Fibroblast of the aortic adventitia (primary cell): ENCODE measurements around the gene PITRM1. TPM values are rescaled to one million over a fixed set of nuclear protein-coding genes. Genes with fewer than 3 reads are reported as not detected.

Experiments used
- DNase-seq: peaks from one replicate; pipeline ENCODE4 v3.0.0-alpha.2; 2010; ENCODE audit warnings: low read depth
- H3K4me3 ChIP-seq: 2 replicates; pipeline ENCODE4 v1.5.1; 2011; ENCODE audit warnings: low read depth, mild to moderate bottlenecking, control low read depth, low read length, moderate library complexity
- total RNA-seq: library from RNA; depleted of rRNA; stranded (reverse); fragments of >200 nt; gene quantifications from 2 replicates; pipeline ENCODE4 v1.2.3, GENCODE V29; 2012; ENCODE audit warnings: low replicate concordance
- TF ChIP-seq, protein P1 (sequence below): IDR thresholded peaks from 2 replicates; pipeline ENCODE4 v1.5.1; 2011; ENCODE audit warnings: mild to moderate bottlenecking, low read length, control low read depth, inconsistent platforms; ENCODE audit not compliant: insufficient read depth

Gene PITRM1
- total RNA-seq, 1 donor, result 110 TPM

- peak; percentile 86 for DNase-seq
- H3K4me3 ChIP-seq, result no peak overlapping the region
Measured at GRCh38 chr10:3099291-3100092, 73.1 kb downstream of the PITRM1 start.

GRCh38 chr10:3098689-3099088 is 73.9 kb downstream of the PITRM1 start:
- no peak for DNase-seq
- TF ChIP-seq, protein P1, sequence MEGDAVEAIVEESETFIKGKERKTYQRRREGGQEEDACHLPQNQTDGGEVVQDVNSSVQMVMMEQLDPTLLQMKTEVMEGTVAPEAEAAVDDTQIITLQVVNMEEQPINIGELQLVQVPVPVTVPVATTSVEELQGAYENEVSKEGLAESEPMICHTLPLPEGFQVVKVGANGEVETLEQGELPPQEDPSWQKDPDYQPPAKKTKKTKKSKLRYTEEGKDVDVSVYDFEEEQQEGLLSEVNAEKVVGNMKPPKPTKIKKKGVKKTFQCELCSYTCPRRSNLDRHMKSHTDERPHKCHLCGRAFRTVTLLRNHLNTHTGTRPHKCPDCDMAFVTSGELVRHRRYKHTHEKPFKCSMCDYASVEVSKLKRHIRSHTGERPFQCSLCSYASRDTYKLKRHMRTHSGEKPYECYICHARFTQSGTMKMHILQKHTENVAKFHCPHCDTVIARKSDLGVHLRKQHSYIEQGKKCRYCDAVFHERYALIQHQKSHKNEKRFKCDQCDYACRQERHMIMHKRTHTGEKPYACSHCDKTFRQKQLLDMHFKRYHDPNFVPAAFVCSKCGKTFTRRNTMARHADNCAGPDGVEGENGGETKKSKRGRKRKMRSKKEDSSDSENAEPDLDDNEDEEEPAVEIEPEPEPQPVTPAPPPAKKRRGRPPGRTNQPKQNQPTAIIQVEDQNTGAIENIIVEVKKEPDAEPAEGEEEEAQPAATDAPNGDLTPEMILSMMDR, result no peak
- H3K4me3 ChIP-seq, result no peak overlapping the region

More at GRCh38 chr10:3099291-3100092, 73.1 kb downstream of the PITRM1 start:
- TF ChIP-seq, protein P1, result no peak

- TF ChIP-seq, protein P1, result no peak
- DNase-seq, result no peak
- H3K4me3 ChIP-seq, result no peak overlapping the region
Measured at GRCh38 chr10:3097160-3097559, 75.4 kb downstream of the PITRM1 start.

DNA sequence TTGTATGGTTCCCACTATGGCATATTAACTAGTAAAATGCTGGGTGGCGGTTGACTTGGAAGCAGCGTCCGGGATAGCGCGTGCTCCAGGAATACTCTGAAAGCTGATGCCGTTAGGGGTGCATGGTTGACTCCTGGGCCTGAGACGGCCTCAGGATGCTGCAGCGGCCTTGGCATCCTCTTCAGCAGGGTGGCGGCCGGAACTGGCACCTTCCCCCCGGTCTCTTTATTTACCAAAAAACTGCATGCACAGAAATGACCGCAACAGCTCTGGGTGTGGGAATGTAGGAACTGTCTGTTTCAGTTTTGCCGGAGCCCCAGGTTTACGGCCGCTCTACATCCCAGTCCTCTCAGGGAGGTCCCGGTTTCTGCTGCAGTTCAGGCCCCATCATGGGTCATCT is 76.4 kb downstream of the PITRM1 start:
- TF ChIP-seq, protein P1, result no peak
- no peak for DNase-seq
- peak overlapping the region; percentile 38 for H3K4me3 ChIP-seq

GRCh38 chr10:3095373-3096139 is 77.0 kb downstream of the PITRM1 start:
- DNase-seq, result peak; percentile 100
- peak overlapping the region; percentile 47 for H3K4me3 ChIP-seq
- TF ChIP-seq, protein P1, result no peak

DNA sequence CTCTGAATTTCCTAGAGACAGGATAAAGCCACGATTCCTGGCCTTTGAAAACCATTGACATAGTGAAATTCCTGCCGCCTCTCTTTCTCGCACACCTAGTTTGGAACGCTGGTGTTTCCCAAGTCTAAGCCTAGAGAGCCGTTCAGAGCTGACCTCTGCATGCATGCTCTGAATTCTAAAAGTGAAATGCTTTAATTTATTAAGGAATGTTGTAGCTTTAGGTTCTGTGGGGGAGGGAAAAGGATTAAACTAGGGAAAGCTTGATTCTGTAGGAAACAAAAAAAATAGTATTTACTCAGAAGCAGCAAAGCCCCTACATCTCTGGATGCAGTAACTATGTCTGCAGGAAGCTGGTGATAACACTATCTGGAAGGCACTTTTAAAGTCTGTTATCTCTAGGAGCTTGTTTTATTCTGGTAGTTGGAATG is 78.0 kb downstream of the PITRM1 start:
- peak overlapping the region; percentile 47 for H3K4me3 ChIP-seq
- DNase-seq, result no peak
- TF ChIP-seq, protein P1, result no peak
